ENCODE results near the gene RREB1.

DNA sequence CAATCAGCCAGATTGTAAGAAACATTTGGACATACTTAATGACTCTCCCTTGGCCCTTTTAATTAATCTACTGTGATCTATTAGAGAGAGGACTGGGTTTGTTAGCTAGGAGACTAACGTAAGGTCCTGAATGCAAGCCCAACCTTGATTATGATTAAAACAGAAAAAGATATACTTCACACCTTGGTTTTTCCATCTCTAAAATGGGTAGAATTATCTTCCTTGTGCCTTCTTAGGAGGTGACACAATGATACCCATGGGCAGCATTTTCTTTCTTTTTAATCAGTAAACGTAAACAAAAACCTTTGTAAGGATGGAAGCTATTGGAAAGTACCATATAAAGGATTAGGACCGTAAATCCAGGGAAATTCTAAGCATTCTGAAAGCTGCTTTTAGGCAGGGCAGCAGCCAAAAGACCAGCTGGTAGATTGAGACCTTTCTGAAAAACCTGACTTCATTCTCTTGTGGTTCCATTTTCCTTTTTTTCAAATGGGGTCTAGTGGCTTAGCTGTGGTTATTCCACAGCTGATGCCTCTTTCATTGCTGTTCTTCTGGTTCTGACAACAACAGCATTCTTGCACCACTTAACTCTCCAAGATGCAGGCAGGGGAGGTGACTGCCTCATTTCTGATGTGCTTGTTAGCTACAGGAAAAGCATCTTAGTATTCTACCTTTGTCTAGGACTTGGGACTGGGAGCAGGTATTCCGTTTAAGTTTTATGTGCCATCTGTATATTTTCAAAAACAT, 27.4 kb downstream of the RREB1 start:
- no peak for TF ChIP-seq CTCF (IDR thresholded peaks at IDR 0.05)
- no peak for TF ChIP-seq POLR2A (IDR thresholded peaks at IDR 0.05)

Measured in testis (tissue), 2 donors.